Natural killer cell (primary cell): ENCODE data around the gene CLIP2. TPM values are rescaled to one million over a fixed set of nuclear protein-coding genes. Genes with fewer than 3 reads are reported as not detected.

Experiments
- ATAC-seq, 3 donors: fragments of 150-1000 bp in 2 of 3; fragments of 200-7000 bp in 1 of 3; cut with Tn5 transposase; 1 replicate in 1 of 3; 2 replicates in 2 of 3; pipeline ENCODE4 v1.10.0; 2021; ENCODE audit warnings: mild to moderate bottlenecking in 2 of 3, moderate library complexity in 2 of 3
- DNase-seq, 2 donors: peaks; one replicate each; pipeline versions ENCODE4 v3.0.0 to v3.0.0-alpha.2; 2013 to 2021; ENCODE audit warnings: mixed read lengths in 1 of 2
- H3K27ac ChIP-seq: one replicate; pipeline ENCODE4 v1.5.1; 2013; ENCODE audit warnings: mild to moderate bottlenecking, low read length
- H3K27me3 ChIP-seq: one replicate; pipeline ENCODE4 v1.6.1; 2013; ENCODE audit warnings: low read length; ENCODE audit not compliant: control insufficient read depth, insufficient read depth
- H3K36me3 ChIP-seq: one replicate; pipeline ENCODE4 v1.6.1; 2013; ENCODE audit warnings: low read length; ENCODE audit not compliant: control insufficient read depth, insufficient read depth
- H3K4me1 ChIP-seq: one replicate; pipeline ENCODE4 v1.6.1; 2013; ENCODE audit warnings: low read length; ENCODE audit not compliant: control insufficient read depth, insufficient read depth
- H3K4me3 ChIP-seq: one replicate; pipeline ENCODE4 v1.5.1; 2013; ENCODE audit warnings: low read length
- H3K9me3 ChIP-seq: one replicate; pipeline ENCODE4 v1.6.1; 2013; ENCODE audit warnings: low read length; ENCODE audit not compliant: control insufficient read depth, insufficient read depth
- H3K27ac Mint-ChIP-seq, 2 donors: one replicate each; pipeline ENCODE4 v1.8.0; 2022; ENCODE audit warnings: mild to moderate bottlenecking in 2 of 2, mixed read lengths in 2 of 2, moderate library complexity in 1 of 2
- H3K27me3 Mint-ChIP-seq, 2 donors: one replicate each; pipeline ENCODE4 v1.8.0; 2022; ENCODE audit warnings: low read depth in 2 of 2, mixed read lengths in 2 of 2
- H3K36me3 Mint-ChIP-seq: one replicate; pipeline ENCODE4 v1.8.0; 2022; ENCODE audit warnings: mixed read lengths
- H3K4me1 Mint-ChIP-seq, 2 donors: one replicate each; pipeline ENCODE4 v1.8.0; 2022; ENCODE audit warnings: mixed read lengths in 2 of 2
- H3K4me3 Mint-ChIP-seq: one replicate; pipeline ENCODE4 v1.8.0; 2022; ENCODE audit warnings: mild to moderate bottlenecking, moderate library complexity, mixed read lengths
- H3K9me3 Mint-ChIP-seq, 2 donors: one replicate each; pipeline ENCODE4 v1.8.0; 2022; ENCODE audit warnings: mixed read lengths in 2 of 2
- CTCF ChIP-seq: fragments of 200-600 bp; IDR thresholded peaks from one replicate; pipeline ENCODE4 v1.8.0; 2022; ENCODE audit warnings: antibody characterized with exemption
- WGBS: methylation state at CpG from one replicate; pipeline ENCODE4 v1.1.7; 2013; ENCODE audit warnings: missing lambda C conversion rate; ENCODE audit not compliant: insufficient coverage; 5-methylcytosine and 5-hydroxymethylcytosine counted together
- intact Hi-C: fragments of 100-400 bp; cut with micrococcal nuclease; formaldehyde crosslinking; loops from one replicate; pipeline ENCODE4 v1.14.2; 2022
- total RNA-seq, 4 donors: library from RNA; stranded (reverse); fragments of 120-200 nt in 1 of 4; gene quantifications; one replicate each; pipeline versions ENCODE4 v1.2.3 to v1.2.4, GENCODE V29; 2013 to 2022

The CLIP2 gene
- total RNA-seq, 3 donors from 2014 or later (not counting 1 experiment from before 2014, with no cell fraction given), result 8.5 to 14.7 (median 10.5) TPM

DNA sequence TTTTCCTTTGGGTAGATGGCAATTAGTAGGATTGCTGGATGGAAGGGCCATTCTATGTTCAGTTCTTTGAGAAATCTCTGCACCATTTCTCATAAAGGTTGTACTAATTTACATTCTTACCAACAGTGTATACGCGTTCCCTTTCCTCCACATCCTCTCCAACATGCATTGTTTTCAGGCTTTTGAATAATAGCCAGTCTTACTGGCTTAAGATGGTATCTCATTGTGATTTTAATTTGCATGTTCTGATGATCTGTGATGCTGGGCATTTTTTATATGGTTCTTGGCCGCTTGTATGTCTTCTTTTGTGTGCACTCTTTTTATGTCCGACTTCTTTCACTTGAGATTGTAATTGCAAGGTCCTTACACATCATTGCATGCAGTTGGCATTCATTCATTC, 11.7 kb downstream of the CLIP2 start:
- DNase-seq, result no peak
- Histone ChIP-seq H3K4me3 (no peak overlapping the region), H3K36me3 (no peaks in the 10 kb centered on the region), H3K27ac (no peak overlapping the region), H3K27me3 (no peaks in the 10 kb centered on the region), H3K9me3 (no peaks in the 10 kb centered on the region), H3K4me1 (peaks cover 3% of the 10 kb centered on the region)
- peaks cover 2 to 3% of the 10 kb centered on the region in 2 donors for H3K4me1 Mint-ChIP-seq
- TF ChIP-seq CTCF, result no peak
- WGBS, result 94% methylated on average over 2 of the region's 4 CpGs
- H3K27ac Mint-ChIP-seq, result no peak overlapping the region
- no peak for ATAC-seq
- intact Hi-C loops, result no loop called here
- H3K36me3 Mint-ChIP-seq, result no peaks in the 10 kb centered on the region
- no peaks in the 10 kb centered on the region for H3K9me3 Mint-ChIP-seq
- no peak overlapping the region for H3K4me3 Mint-ChIP-seq
- no peaks in the 10 kb centered on the region for H3K27me3 Mint-ChIP-seq

GRCh38 chr7:74302745-74303221, 13.6 kb downstream of the CLIP2 start:
- intact Hi-C loops, result no loop called here
- Histone ChIP-seq H3K27me3 (no peaks in the 10 kb centered on the region), H3K27ac (no peak overlapping the region), H3K4me3 (no peak overlapping the region), H3K4me1 (peaks cover 18% of the 10 kb centered on the region), H3K9me3 (no peaks in the 10 kb centered on the region), H3K36me3 (no peaks in the 10 kb centered on the region)
- no peaks in the 10 kb centered on the region for H3K9me3 Mint-ChIP-seq
- peaks cover 0 to 2% of the 10 kb centered on the region in 2 donors for H3K27me3 Mint-ChIP-seq
- no peak overlapping the region for H3K4me3 Mint-ChIP-seq
- DNase-seq (no peak), ATAC-seq (no peak)
- no peak overlapping the region for H3K27ac Mint-ChIP-seq
- peaks cover 16 to 22% of the 10 kb centered on the region in 2 donors for H3K4me1 Mint-ChIP-seq
- TF ChIP-seq CTCF, result no peak
- 82% methylated on average over 9 of the region's 10 CpGs for WGBS
- no peaks in the 10 kb centered on the region for H3K36me3 Mint-ChIP-seq

- Mint-ChIP-seq H3K4me3 (no peak overlapping the region), H3K4me1 (peaks cover 16 to 24% of the 10 kb centered on the region in 2 donors), H3K9me3 (no peaks in the 10 kb centered on the region), H3K27me3 (peaks cover 0 to 3% of the 10 kb centered on the region in 2 donors), H3K27ac (no peak overlapping the region), H3K36me3 (no peaks in the 10 kb centered on the region)
- no peaks in the 10 kb centered on the region for H3K27me3 ChIP-seq
- TF ChIP-seq CTCF, result no peak
- no peaks in the 10 kb centered on the region for H3K9me3 ChIP-seq
- no peak overlapping the region for H3K27ac ChIP-seq
- intact Hi-C loops, result no loop called here
- no peak overlapping the region for H3K4me3 ChIP-seq
- DNase-seq, result no peak
- WGBS, result 96% methylated on average over 2 of the region's 2 CpGs
- no peak for ATAC-seq
- no peaks in the 10 kb centered on the region for H3K36me3 ChIP-seq
- peaks cover 18% of the 10 kb centered on the region for H3K4me1 ChIP-seq
Observed at GRCh38 chr7:74304550-74304949, 15.3 kb downstream of the CLIP2 start.
